IMR-90 (cell line): ENCODE results near the gene PRR13.
"Not testable (repeated sequence)": the region's sequence is repeated elsewhere in the genome, so short reads cannot be mapped to it uniquely, and the experiment has no call there.

Source experiments
- CEBPB ChIP-seq: IDR thresholded peaks from 2 replicates; pipeline ENCODE4 v1.6.1; 2012; ENCODE audit warnings: low read depth, low read length, improper control_type of control experiment
- CHD1 ChIP-seq: IDR thresholded peaks from 2 replicates; pipeline ENCODE4 v1.6.1; 2012; ENCODE audit warnings: low read depth, low read length, improper control_type of control experiment
- CTCF ChIP-seq: conservative IDR thresholded peaks from 2 replicates; pipeline ENCODE4 v1.5.1; 2012; ENCODE audit warnings: mild to moderate bottlenecking, low read depth, low read length, improper control_type of control experiment
- ELK1 ChIP-seq: fragments of 150-350 bp; IDR thresholded peaks from 2 replicates; pipeline ENCODE4 v1.6.1; 2016; ENCODE audit warnings: low read depth, mild to moderate bottlenecking, low read length, moderate library complexity, borderline replicate concordance
- FOS ChIP-seq: fragments of 150-350 bp; IDR thresholded peaks from 2 replicates; pipeline ENCODE4 v1.6.1; 2016; ENCODE audit warnings: low read depth, low read length
- MAFK ChIP-seq: IDR thresholded peaks from 2 replicates; pipeline ENCODE4 v1.6.1; 2012; ENCODE audit warnings: low read depth, low read length, improper control_type of control experiment
- NFE2L2 ChIP-seq: fragments of 150-350 bp; IDR thresholded peaks from 2 replicates; pipeline ENCODE4 v1.6.1; 2016; ENCODE audit warnings: low read depth, mild to moderate bottlenecking, low read length
- POLR2A ChIP-seq: IDR thresholded peaks from 2 replicates; pipeline ENCODE4 v1.6.1; 2012; ENCODE audit warnings: mild to moderate bottlenecking, low read depth, low read length
- RAD21 ChIP-seq: IDR thresholded peaks from 2 replicates; pipeline ENCODE4 v1.6.1; 2012; ENCODE audit warnings: low read length, improper control_type of control experiment
- RCOR1 ChIP-seq: IDR thresholded peaks from 2 replicates; pipeline ENCODE4 v1.6.1; 2012; ENCODE audit warnings: mild to moderate bottlenecking, low read length, improper control_type of control experiment; ENCODE audit not compliant: insufficient replicate concordance
- RFX5 ChIP-seq: IDR thresholded peaks from 2 replicates; pipeline ENCODE4 v1.8.0; 2012; ENCODE audit warnings: low read depth, mild to moderate bottlenecking, low read length, moderate library complexity
- SMC3 ChIP-seq: fragments of 150-350 bp; IDR thresholded peaks from 2 replicates; pipeline ENCODE4 v1.6.1; 2016; ENCODE audit warnings: low read depth, mild to moderate bottlenecking, antibody characterized with exemption, low read length, moderate library complexity
- USF2 ChIP-seq: fragments of 150-350 bp; IDR thresholded peaks from 2 replicates; pipeline ENCODE4 v1.6.1; 2017; ENCODE audit warnings: mild to moderate bottlenecking, antibody characterized with exemption, low read length, low read depth

- not testable (repeated sequence) for TF ChIP-seq CTCF, POLR2A, RAD21, MAFK, FOS, RCOR1, USF2, RFX5, CEBPB, NFE2L2, CHD1, ELK1, SMC3
These were observed 6.2 kb upstream of the PRR13 start for GRCh38 chr12:53435326-53435725.
